ENCODE measurements around the gene INTS15. TPM values are rescaled to one million over a fixed set of nuclear protein-coding genes. Genes with fewer than 3 reads are reported as not detected.
A peak's percentile ranks its signal among the peaks of the same experiment; 100 is the strongest.

The INTS15 gene
- total and polyA plus RNA-seq, 8 donors = 12.4 to 23.0 (median 14.8) TPM

DNA sequence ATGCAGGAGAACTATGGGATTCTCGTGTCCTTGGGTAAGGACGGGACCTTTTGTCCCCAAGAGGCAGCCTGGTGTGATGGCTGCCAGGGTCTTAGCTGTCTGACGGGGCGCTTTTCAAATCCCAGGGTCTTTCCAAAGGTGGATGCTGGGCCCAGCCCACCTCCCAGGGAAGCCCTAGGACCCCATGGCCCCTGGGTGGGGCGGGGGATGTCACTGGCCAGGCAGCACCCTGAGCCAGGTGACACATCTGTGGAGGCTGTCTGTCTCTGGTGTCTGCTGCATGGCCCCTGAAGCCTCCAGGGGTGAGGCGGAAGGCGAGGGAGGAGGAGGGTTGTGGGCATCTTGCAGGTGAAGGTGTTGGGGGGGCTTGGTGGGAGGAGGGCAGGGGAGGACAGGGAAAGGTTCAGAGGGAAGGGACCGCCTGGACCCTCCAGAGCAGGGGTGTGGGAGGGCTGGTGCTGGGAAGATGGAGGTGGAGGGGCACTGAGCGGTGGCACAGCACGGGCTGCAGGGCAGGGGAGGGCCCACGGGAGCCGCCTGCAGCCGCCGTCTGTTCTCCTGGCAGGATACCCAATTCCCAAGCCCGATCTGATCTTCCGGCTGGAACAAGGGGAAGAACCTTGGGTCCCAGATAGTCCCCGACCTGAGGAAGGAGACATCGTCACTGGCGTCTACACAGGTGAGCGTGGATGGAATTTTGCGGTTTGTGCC is 54.2 kb downstream of the INTS15 start:
- no peak overlapping the region for H3K4me3 ChIP-seq
- no peak overlapping the region for H3K27ac ChIP-seq
- ATAC-seq (no peak), DNase-seq (peak in 1 of 6 donors; percentile 61), FAIRE-seq (no peak)
- H3K36me3 ChIP-seq = peaks cover 0 to 28% (median 11%) of the 10 kb centered on the region in 3 donors
- 92 to 93% methylated on average over 21 of the region's 21 CpGs for WGBS, 2 donors
- TF ChIP-seq, protein P1, sequence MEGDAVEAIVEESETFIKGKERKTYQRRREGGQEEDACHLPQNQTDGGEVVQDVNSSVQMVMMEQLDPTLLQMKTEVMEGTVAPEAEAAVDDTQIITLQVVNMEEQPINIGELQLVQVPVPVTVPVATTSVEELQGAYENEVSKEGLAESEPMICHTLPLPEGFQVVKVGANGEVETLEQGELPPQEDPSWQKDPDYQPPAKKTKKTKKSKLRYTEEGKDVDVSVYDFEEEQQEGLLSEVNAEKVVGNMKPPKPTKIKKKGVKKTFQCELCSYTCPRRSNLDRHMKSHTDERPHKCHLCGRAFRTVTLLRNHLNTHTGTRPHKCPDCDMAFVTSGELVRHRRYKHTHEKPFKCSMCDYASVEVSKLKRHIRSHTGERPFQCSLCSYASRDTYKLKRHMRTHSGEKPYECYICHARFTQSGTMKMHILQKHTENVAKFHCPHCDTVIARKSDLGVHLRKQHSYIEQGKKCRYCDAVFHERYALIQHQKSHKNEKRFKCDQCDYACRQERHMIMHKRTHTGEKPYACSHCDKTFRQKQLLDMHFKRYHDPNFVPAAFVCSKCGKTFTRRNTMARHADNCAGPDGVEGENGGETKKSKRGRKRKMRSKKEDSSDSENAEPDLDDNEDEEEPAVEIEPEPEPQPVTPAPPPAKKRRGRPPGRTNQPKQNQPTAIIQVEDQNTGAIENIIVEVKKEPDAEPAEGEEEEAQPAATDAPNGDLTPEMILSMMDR (IDR thresholded peaks at IDR 0.05) = no peak
- no peaks in the 10 kb centered on the region for H3K4me1 ChIP-seq
- no peaks in the 10 kb centered on the region for H3K9me3 ChIP-seq
- no peaks in the 10 kb centered on the region for H3K27me3 ChIP-seq
- intact Hi-C loops (cut with DNase I) = no loop called here

- FAIRE-seq = no peak
Observed at GRCh38 chr7:6644728-6645127, 54.9 kb downstream of the INTS15 start.

GRCh38 chr7:6646465-6646864 is 56.6 kb downstream of the INTS15 start:
- H3K36me3 ChIP-seq = peaks cover 0 to 28% (median 11%) of the 10 kb centered on the region in 3 donors
- no peak for ATAC-seq

More at GRCh38 chr7:6644728-6645127, 54.9 kb downstream of the INTS15 start:
- H3K4me3 ChIP-seq = no peak overlapping the region
- H3K36me3 ChIP-seq = peaks cover 0 to 28% (median 11%) of the 10 kb centered on the region in 3 donors
- no peak overlapping the region for H3K27ac ChIP-seq
- TF ChIP-seq, protein P1 (IDR thresholded peaks at IDR 0.05) = no peak
- ATAC-seq (no peak), DNase-seq (no peak)
- 94 to 95% methylated on average over 10 of the region's 10 CpGs for WGBS, 2 donors
- H3K27me3 ChIP-seq = no peaks in the 10 kb centered on the region
- H3K4me1 ChIP-seq = no peaks in the 10 kb centered on the region
- H3K9me3 ChIP-seq = no peaks in the 10 kb centered on the region
- intact Hi-C loops (cut with DNase I) = no loop called here

GRCh38 chr7:6647080-6647479 is 57.3 kb downstream of the INTS15 start:
- no peak overlapping the region for H3K4me3 ChIP-seq
- TF ChIP-seq, protein P1 (IDR thresholded peaks at IDR 0.05) = no peak
- H3K27me3 ChIP-seq = no peaks in the 10 kb centered on the region
- 73 to 78% methylated on average over 8 of the region's 8 CpGs for WGBS, 2 donors
- no peaks in the 10 kb centered on the region for H3K9me3 ChIP-seq
- intact Hi-C loops (cut with DNase I) = no loop called here
- peak in 1 of 4 donors; percentile 22 for ATAC-seq
- no peaks in the 10 kb centered on the region for H3K4me1 ChIP-seq
- no peak for FAIRE-seq
- no peak for DNase-seq
- H3K27ac ChIP-seq = no peak overlapping the region
- peaks cover 0 to 31% (median 14%) of the 10 kb centered on the region in 3 donors for H3K36me3 ChIP-seq

More at GRCh38 chr7:6646465-6646864, 56.6 kb downstream of the INTS15 start:
- DNase-seq (no peak), FAIRE-seq (no peak)
- H3K27me3 ChIP-seq = no peaks in the 10 kb centered on the region
- no peaks in the 10 kb centered on the region for H3K4me1 ChIP-seq
- intact Hi-C loops (cut with DNase I) = no loop called here
- H3K4me3 ChIP-seq = no peak overlapping the region
- 83 to 85% methylated on average over 7 to 8 of the region's 8 CpGs for WGBS, 2 donors
- TF ChIP-seq, protein P1 (IDR thresholded peaks at IDR 0.05) = no peak
- H3K9me3 ChIP-seq = no peaks in the 10 kb centered on the region
- no peak overlapping the region for H3K27ac ChIP-seq

- 91 to 93% methylated on average over 14 of the region's 14 CpGs for WGBS, 2 donors
- TF ChIP-seq, protein P1 (IDR thresholded peaks at IDR 0.05) = no peak
- no peaks in the 10 kb centered on the region for H3K4me1 ChIP-seq
- H3K27ac ChIP-seq = no peak overlapping the region
- peaks cover 0 to 34% (median 19%) of the 10 kb centered on the region in 3 donors for H3K36me3 ChIP-seq
- no peak for DNase-seq
- intact Hi-C loops (cut with DNase I) = no loop called here
- no peak overlapping the region for H3K4me3 ChIP-seq
- ATAC-seq = no peak
- no peaks in the 10 kb centered on the region for H3K27me3 ChIP-seq
- no peak for FAIRE-seq
- no peaks in the 10 kb centered on the region for H3K9me3 ChIP-seq
Observed at GRCh38 chr7:6647541-6647940, 57.7 kb downstream of the INTS15 start.

All from pancreas (tissue), 10 donors.